Type B pancreatic cell (in vitro differentiated cells): ENCODE data around the gene PPIA. TPM values are rescaled to one million over a fixed set of nuclear protein-coding genes. Genes with fewer than 3 reads are reported as not detected.

Source experiments
- DNase-seq: peaks from one replicate; pipeline ENCODE4 v3.0.0; 2021; ENCODE audit warnings: mixed read lengths; ENCODE audit not compliant: unreplicated experiment; ENCODE audit errors: extremely low spot score
- H3K27ac Mint-ChIP-seq: 2 replicates; pipeline ENCODE4 v1.8.0; 2021; ENCODE audit warnings: mild to moderate bottlenecking, mixed read lengths
- H3K27me3 Mint-ChIP-seq: 2 replicates; pipeline ENCODE4 v1.8.0; 2021; ENCODE audit warnings: mixed read lengths
- H3K36me3 Mint-ChIP-seq: 2 replicates; pipeline ENCODE4 v1.8.0; 2021; ENCODE audit warnings: mixed read lengths
- H3K4me1 Mint-ChIP-seq: one replicate; pipeline ENCODE4 v1.8.0; 2021; ENCODE audit warnings: mixed read lengths; ENCODE audit not compliant: unreplicated experiment
- H3K4me3 Mint-ChIP-seq: 2 replicates; pipeline ENCODE4 v1.8.0; 2021; ENCODE audit warnings: mild to moderate bottlenecking, mixed read lengths
- H3K9me3 Mint-ChIP-seq: 2 replicates; pipeline ENCODE4 v1.8.0; 2021; ENCODE audit warnings: mixed read lengths
- total RNA-seq: library from RNA; stranded (reverse); gene quantifications from 2 replicates; pipeline ENCODE4 v1.2.1, GENCODE V29; 2021; ENCODE audit warnings: low replicate concordance
- TF ChIP-seq, protein P1 (sequence below): fragments of 200-600 bp; sonication (generic); conservative IDR thresholded peaks from 2 replicates; pipeline ENCODE4 v1.5.0; 2021; ENCODE audit warnings: antibody characterized with exemption, mild to moderate bottlenecking

The PPIA gene
- total RNA-seq, 1 donor from 2014 or later, result 1,469 TPM

DNA sequence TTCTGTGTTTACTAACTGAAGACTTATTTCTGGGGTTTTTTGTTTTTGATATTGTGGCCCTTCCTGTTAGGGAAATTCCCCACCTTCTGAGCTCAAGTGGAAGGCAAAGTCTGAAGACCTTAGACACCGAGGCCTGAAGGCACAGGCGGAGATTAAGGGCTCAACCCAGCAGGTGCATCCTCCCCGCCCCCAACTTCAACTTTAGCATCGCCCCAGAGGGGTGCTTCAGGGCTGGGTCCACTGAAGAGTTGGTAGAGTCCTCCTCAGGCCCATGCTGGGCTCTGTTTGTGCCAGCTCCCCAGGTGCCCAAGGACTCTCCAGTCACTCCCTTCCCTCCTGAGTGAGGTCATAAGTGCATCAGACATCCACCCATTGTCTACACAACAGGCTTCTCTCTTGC lies 9.4 kb upstream of the PPIA start:
- Mint-ChIP-seq H3K27me3 (no peaks in the 10 kb centered on the region), H3K9me3 (peaks cover 5% of the 10 kb centered on the region), H3K4me3 (no peak overlapping the region), H3K27ac (no peak overlapping the region), H3K4me1 (no peaks in the 10 kb centered on the region), H3K36me3 (peaks cover 4% of the 10 kb centered on the region)
- TF ChIP-seq, protein P1, sequence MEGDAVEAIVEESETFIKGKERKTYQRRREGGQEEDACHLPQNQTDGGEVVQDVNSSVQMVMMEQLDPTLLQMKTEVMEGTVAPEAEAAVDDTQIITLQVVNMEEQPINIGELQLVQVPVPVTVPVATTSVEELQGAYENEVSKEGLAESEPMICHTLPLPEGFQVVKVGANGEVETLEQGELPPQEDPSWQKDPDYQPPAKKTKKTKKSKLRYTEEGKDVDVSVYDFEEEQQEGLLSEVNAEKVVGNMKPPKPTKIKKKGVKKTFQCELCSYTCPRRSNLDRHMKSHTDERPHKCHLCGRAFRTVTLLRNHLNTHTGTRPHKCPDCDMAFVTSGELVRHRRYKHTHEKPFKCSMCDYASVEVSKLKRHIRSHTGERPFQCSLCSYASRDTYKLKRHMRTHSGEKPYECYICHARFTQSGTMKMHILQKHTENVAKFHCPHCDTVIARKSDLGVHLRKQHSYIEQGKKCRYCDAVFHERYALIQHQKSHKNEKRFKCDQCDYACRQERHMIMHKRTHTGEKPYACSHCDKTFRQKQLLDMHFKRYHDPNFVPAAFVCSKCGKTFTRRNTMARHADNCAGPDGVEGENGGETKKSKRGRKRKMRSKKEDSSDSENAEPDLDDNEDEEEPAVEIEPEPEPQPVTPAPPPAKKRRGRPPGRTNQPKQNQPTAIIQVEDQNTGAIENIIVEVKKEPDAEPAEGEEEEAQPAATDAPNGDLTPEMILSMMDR, result no peak
- DNase-seq, result no peak

DNA sequence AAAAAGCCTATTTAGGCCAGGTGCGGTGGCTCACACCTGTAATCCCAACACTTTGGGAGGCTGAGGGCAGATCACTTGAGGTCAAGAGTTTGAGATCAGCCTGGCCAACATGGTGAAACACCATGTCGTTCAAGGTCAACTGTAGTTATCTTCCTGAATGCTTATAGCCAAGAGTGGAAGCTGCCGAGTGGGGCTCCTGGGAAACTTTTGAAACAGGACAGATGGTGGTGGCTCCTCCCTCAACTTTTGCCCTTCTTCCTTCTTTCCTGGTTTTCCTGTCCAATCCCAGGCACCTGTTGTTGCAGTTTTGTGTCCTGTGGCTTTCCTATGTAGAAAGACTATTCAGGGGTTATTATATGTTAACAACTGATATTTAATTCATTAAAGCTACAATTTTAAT lies 8.7 kb upstream of the PPIA start:
- TF ChIP-seq, protein P1, result no peak
- H3K9me3 Mint-ChIP-seq, result peaks cover 5% of the 10 kb centered on the region
- DNase-seq, result no peak
- peaks cover 4% of the 10 kb centered on the region for H3K36me3 Mint-ChIP-seq
- no peak overlapping the region for H3K27ac Mint-ChIP-seq
- no peaks in the 10 kb centered on the region for H3K27me3 Mint-ChIP-seq
- no peak overlapping the region for H3K4me3 Mint-ChIP-seq
- H3K4me1 Mint-ChIP-seq, result no peaks in the 10 kb centered on the region

DNA sequence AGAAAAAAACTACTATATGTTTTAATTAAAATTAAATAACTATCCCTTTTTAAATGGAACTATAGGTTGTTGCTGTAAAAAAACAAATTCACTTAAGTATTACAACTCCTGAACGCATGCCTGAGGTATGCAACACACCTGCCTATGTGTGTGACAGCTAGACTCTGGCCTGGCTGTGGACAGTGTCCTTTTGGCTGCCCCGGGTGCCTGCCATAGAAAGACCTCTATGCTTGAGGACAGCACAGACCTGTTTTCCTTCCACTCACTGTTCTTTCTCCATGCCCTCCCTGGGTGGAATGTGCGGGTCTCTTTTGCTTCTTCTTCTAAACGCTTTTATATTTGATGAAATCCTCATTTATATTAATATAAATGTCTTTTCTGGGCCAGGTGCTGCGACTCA lies 6.5 kb upstream of the PPIA start:
- Mint-ChIP-seq H3K36me3 (no peaks in the 10 kb centered on the region), H3K27me3 (no peaks in the 10 kb centered on the region), H3K27ac (no peak overlapping the region), H3K4me1 (peaks cover 5% of the 10 kb centered on the region), H3K9me3 (no peaks in the 10 kb centered on the region), H3K4me3 (no peak overlapping the region)
- TF ChIP-seq, protein P1, result no peak
- DNase-seq, result no peak

DNA sequence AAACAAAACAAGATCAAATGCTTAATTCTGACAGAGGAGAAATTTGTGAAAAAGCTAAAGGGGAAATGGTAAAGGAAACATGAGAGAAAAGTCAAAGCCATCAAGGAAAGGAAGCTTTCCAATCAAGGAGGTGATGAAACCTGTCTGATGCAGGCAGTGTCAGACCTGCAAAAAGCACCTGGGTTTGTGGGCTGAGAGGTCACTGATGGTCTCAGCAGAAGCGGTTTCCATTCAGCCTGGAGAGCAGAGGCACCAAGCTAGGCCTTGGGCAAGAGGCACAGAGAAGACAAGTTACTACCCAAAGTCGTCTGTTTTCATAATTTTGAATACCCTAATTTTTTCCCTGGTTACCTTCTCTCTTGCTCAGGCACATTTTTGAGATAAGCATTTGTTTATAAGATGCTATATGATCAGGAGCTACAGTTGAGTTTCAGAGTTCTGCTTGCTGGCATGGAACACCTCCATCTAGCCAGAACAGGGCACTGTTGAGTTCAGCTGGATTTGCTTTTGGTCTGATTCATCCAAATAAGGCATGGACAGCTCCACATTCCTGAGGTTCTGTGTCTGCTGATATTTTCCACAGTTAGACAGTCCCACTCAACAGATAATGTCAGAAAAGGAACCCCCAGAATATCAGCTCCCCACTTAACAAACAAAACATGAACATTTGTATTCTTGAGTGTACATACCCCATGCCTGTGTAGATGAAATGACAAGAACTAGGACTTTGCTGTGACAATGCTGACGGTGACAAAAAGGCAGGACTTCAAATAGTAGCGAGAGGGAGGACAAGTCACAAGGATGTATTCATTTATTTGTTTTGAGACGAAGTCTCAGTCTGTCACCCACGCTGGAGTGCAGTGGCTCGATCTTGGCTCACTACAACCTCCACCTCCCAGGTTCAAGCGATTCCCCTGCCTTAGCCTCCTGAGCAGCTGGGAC lies 4.9 kb upstream of the PPIA start:
- DNase-seq, result no peak
- Mint-ChIP-seq H3K4me3 (no peak overlapping the region), H3K9me3 (no peaks in the 10 kb centered on the region), H3K4me1 (peaks cover 5% of the 10 kb centered on the region), H3K27ac (peak overlapping the region; percentile 28), H3K36me3 (no peaks in the 10 kb centered on the region), H3K27me3 (no peaks in the 10 kb centered on the region)
- TF ChIP-seq, protein P1, result no peak

DNA sequence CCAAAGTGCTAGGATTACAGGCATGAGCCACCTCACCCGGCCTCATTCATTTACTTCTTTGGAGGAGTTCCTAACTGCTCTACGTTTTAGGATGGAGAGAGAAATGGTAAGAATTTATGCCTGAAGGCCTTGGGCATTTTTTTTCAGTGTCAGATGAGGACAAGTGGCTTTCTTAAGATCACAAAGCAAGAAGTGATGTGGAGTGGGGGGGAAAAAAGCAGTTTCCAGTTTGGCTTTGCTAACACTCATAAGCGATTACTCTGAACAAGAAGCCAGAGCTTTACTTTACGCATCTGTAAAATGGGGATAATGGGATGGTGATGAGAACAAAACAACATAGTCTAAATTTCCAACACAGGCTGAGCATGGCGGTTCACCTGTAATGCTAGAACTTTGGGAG lies 2.6 kb upstream of the PPIA start:
- no peaks in the 10 kb centered on the region for H3K9me3 Mint-ChIP-seq
- peaks cover 14% of the 10 kb centered on the region for H3K36me3 Mint-ChIP-seq
- DNase-seq, result no peak
- H3K4me1 Mint-ChIP-seq, result peaks cover 19% of the 10 kb centered on the region
- H3K4me3 Mint-ChIP-seq, result peak overlapping the region; percentile 85
- TF ChIP-seq, protein P1, result no peak
- no peaks in the 10 kb centered on the region for H3K27me3 Mint-ChIP-seq
- peak overlapping the region; percentile 96 for H3K27ac Mint-ChIP-seq
